Neutrophil (primary cell): ENCODE results near the gene TNNC1.

Source experiments
- H3K27ac ChIP-seq: fragments of 200-600 bp; sonication (generic); 2 replicates; pipeline ENCODE4 v1.5.1; 2016; ENCODE audit warnings: mild to moderate bottlenecking, moderate library complexity
- H3K27me3 ChIP-seq: fragments of 200-600 bp; sonication (generic); 2 replicates; pipeline ENCODE4 v1.6.0; 2016; ENCODE audit warnings: mild to moderate bottlenecking
- H3K36me3 ChIP-seq: fragments of 200-600 bp; sonication (generic); 2 replicates; pipeline ENCODE4 v1.5.1; 2017
- H3K4me1 ChIP-seq, 2 experiments: fragments of 200-600 bp in 1 of 2; sonication (generic) in 1 of 2; 1 replicate in 1 of 2; 2 replicates in 1 of 2; pipeline versions ENCODE4 v1.5.1 to v1.6.1; 2013 to 2016; ENCODE audit warnings: low read depth in 1 of 2, low read length in 1 of 2, mild to moderate bottlenecking in 1 of 2, moderate library complexity in 1 of 2; ENCODE audit not compliant: control insufficient read depth in 1 of 2, insufficient read depth in 1 of 2
- H3K4me3 ChIP-seq, 2 experiments: fragments of 200-600 bp in 1 of 2; sonication (generic) in 1 of 2; 1 replicate in 1 of 2; 2 replicates in 1 of 2; pipeline ENCODE4 v1.5.1; 2013 to 2016; ENCODE audit warnings: low read depth in 1 of 2, low read length in 1 of 2, mild to moderate bottlenecking in 1 of 2, moderate library complexity in 1 of 2
- H3K9me3 ChIP-seq: fragments of 200-600 bp; sonication (generic); 2 replicates; pipeline ENCODE4 v1.5.1; 2016
- CTCF ChIP-seq: fragments of 200-600 bp; sonication (generic); IDR thresholded peaks from 2 replicates; pipeline ENCODE4 v1.5.1; 2016; ENCODE audit warnings: antibody characterized with exemption

Gene TNNC1

GRCh38 chr3:52480768-52481715 is 27.2 kb upstream of the TNNC1 start:
- H3K4me1 ChIP-seq: peaks cover under 1% of the 10 kb centered on the region in 2 experiments
- H3K27me3 ChIP-seq: no peaks in the 10 kb centered on the region
- no peak overlapping the region for H3K4me3 ChIP-seq
- no peak overlapping the region for H3K27ac ChIP-seq
- no peaks in the 10 kb centered on the region for H3K9me3 ChIP-seq
- H3K36me3 ChIP-seq: peaks cover 96% of the 10 kb centered on the region
- TF ChIP-seq CTCF: no peak

DNA sequence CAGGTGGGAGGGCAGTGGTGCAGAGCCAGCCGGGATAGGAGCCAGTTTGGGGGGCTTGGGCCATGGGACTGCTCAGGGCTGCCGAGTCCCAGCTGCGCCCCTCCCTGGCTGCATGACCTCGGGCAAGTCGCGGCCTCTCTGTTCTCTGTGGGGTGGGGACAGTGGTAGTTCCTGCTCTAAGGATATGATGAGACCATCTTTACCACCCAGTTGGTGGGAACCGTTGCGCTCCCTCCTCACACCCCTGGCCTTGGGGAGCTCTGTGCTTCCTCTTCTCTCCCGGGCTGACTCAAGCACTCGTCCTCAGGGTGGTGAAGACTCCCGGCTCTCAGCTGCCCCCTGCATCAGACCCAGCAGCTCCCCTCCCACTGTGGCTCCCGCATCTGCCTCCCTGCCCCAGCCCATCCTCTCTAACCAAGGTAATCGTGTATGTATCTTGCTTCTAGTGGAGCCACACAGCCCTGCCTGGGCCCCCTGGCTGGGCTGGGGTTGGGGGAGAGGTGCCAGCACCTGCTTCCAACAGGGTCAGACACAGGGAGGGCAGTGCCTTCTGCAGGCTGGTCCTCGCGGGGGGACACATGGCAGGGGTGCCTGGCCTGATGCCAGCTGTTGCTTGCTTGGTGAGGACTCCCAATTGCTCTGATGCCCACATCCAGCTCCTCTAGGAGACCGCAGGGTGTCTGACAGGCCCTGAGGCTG is 26.2 kb upstream of the TNNC1 start:
- Histone ChIP-seq H3K27me3 (no peaks in the 10 kb centered on the region), H3K27ac (no peak overlapping the region), H3K36me3 (peaks cover 96% of the 10 kb centered on the region), H3K4me3 (no peak overlapping the region), H3K9me3 (no peaks in the 10 kb centered on the region), H3K4me1 (peaks cover 3 to 4% of the 10 kb centered on the region in 2 experiments)
- no peak for TF ChIP-seq CTCF

DNA sequence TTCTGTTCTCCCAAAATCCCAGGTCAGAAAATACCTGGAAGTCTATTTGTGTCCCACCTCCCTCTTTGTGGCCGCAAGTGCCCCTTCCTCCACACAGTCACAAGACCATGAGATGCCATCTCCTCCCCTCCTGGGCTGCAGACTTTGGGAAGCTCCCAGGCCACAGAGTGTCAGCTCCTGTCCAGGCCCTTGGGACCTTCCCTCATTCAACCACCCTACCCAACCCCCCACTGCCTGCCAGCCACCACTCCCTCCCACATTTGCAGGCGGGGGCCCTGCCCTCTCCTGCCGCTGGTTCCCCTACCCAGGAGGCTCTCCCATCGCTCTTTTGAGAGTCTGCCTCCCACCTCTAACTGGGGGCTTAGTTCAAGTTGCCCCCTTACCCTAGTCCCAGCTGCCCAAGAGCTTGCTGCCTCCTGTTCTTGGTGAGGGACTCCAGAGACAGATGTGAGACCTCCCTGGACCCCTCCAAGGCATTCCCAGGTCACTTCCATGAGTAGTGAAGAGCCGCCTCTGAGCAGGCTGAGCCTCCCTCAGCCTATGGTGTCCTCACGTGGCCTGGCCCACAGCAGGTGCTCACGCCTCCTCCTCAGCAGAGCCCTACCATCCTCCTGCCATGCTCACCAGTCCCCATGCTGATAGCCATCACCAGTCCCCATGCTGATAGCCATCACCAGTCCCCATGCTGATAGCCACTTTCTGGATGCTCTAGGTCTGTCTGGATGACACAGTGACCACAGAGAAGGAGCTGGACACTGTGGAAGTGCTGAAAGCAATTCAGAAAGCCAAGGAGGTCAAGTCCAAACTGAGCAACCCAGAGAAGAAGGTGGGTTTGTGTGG is 25.4 kb upstream of the TNNC1 start:
- Histone ChIP-seq H3K4me1 (peaks cover 3 to 4% of the 10 kb centered on the region in 2 experiments), H3K4me3 (no peak overlapping the region), H3K27ac (no peak overlapping the region), H3K27me3 (no peaks in the 10 kb centered on the region), H3K36me3 (peaks cover 96% of the 10 kb centered on the region), H3K9me3 (no peaks in the 10 kb centered on the region)
- no peak for TF ChIP-seq CTCF

DNA sequence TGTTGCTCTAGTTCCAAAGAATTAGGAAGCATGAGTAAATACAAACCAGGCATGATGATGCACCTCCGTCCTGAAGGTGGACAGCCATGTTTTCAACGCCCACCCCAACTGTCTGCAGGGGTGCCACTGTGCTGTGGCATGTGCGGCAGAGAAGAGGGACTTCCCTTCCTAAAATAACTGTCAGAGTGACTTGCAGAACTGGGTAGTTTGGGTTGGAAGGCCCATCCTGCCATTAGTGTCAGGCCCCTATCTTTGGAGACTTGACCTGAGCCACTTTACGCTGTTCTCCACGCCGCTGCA is 23.9 kb upstream of the TNNC1 start:
- peaks cover 100% of the 10 kb centered on the region for H3K36me3 ChIP-seq
- no peaks in the 10 kb centered on the region for H3K9me3 ChIP-seq
- H3K4me3 ChIP-seq: no peak overlapping the region
- no peak for TF ChIP-seq CTCF
- peaks cover 3 to 4% of the 10 kb centered on the region in 2 experiments for H3K4me1 ChIP-seq
- no peaks in the 10 kb centered on the region for H3K27me3 ChIP-seq
- no peak overlapping the region for H3K27ac ChIP-seq

- peaks cover 100% of the 10 kb centered on the region for H3K36me3 ChIP-seq
- H3K27me3 ChIP-seq: no peaks in the 10 kb centered on the region
- no peak overlapping the region for H3K4me3 ChIP-seq
- no peak overlapping the region for H3K27ac ChIP-seq
- no peaks in the 10 kb centered on the region for H3K9me3 ChIP-seq
- no peak for TF ChIP-seq CTCF
- H3K4me1 ChIP-seq: peaks cover 3 to 4% of the 10 kb centered on the region in 2 experiments
Observed at GRCh38 chr3:52477076-52477795, 23.4 kb upstream of the TNNC1 start.
